Measurements from ENCODE around the gene LRRC49. TPM values are rescaled to one million over a fixed set of nuclear protein-coding genes. Genes with fewer than 3 reads are reported as not detected.

LRRC49 gene
- total RNA-seq, 1 experiment from 2014 or later = 8.3 TPM

- H3K4me2 ChIP-seq (ENCODE audit: insufficient read depth, insufficient read length, low read length) = no peak overlapping the region
- no peak overlapping the region for H3T11ph ChIP-seq (ENCODE audit: low read length)
- H3K9me3 Mint-ChIP-seq = peaks cover 17 to 20% of the 10 kb centered on the region in 2 experiments
- H3K18ac ChIP-seq (ENCODE audit: insufficient read length, low read depth, low read length) = no peak overlapping the region
- no peak overlapping the region for H4K5ac ChIP-seq (ENCODE audit: insufficient read length, low read depth, low read length)
- H4K91ac ChIP-seq (ENCODE audit: insufficient read length, low read depth, low read length) = no peak overlapping the region
- H3K4me3 Mint-ChIP-seq = no peak overlapping the region
- H3K27me3 ChIP-seq (ENCODE audit: insufficient read depth, low read length) = no peaks in the 10 kb centered on the region
- no peak overlapping the region for H4K8ac ChIP-seq (replicated peaks; ENCODE audit: insufficient read length, low read depth, low read length)
- TF ChIP-seq, protein P1, sequence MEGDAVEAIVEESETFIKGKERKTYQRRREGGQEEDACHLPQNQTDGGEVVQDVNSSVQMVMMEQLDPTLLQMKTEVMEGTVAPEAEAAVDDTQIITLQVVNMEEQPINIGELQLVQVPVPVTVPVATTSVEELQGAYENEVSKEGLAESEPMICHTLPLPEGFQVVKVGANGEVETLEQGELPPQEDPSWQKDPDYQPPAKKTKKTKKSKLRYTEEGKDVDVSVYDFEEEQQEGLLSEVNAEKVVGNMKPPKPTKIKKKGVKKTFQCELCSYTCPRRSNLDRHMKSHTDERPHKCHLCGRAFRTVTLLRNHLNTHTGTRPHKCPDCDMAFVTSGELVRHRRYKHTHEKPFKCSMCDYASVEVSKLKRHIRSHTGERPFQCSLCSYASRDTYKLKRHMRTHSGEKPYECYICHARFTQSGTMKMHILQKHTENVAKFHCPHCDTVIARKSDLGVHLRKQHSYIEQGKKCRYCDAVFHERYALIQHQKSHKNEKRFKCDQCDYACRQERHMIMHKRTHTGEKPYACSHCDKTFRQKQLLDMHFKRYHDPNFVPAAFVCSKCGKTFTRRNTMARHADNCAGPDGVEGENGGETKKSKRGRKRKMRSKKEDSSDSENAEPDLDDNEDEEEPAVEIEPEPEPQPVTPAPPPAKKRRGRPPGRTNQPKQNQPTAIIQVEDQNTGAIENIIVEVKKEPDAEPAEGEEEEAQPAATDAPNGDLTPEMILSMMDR (conservative IDR thresholded peaks at IDR 0.05) = peak; percentile 50; the same call in 2 of the 3 replicates
- no peaks in the 10 kb centered on the region for H3K79me2 ChIP-seq (ENCODE audit: insufficient read depth, low read length)
- H2AFZ ChIP-seq (ENCODE audit: low read length) = no peak overlapping the region
- H2AK5ac ChIP-seq (ENCODE audit: insufficient read length, low read length) = no peak overlapping the region
- H3K4me1 Mint-ChIP-seq = no peaks in the 10 kb centered on the region
- H3K4ac ChIP-seq (ENCODE audit: low read depth, low read length) = no peak overlapping the region
- peaks cover 1% of the 10 kb centered on the region; the same call in 1 of the 2 replicates for H3K27me3 Mint-ChIP-seq (ENCODE audit: low read depth)
- WGBS (ENCODE audit: extremely low coverage, insufficient read length, low lambda C conversion rate) = no CpG with 5 or more reads among the region's 7 CpGs
- no peak overlapping the region for H3K14ac ChIP-seq (ENCODE audit: insufficient read depth, low read length)
- no peak for DNase-seq
- no peaks in the 10 kb centered on the region for H3K9me3 ChIP-seq (ENCODE audit: control insufficient read depth, low read depth, low read length)
- no peak overlapping the region for H2BK20ac ChIP-seq (ENCODE audit: low read depth, low read length, poor library complexity, severe bottlenecking)
- no peak overlapping the region for H2BK120ac ChIP-seq (ENCODE audit: low read depth, low read length, poor library complexity, severe bottlenecking)
- no peak overlapping the region for H2BK15ac ChIP-seq (ENCODE audit: low read depth, low read length)
- H2BK12ac ChIP-seq (ENCODE audit: insufficient read length, low read depth, low read length) = no peak overlapping the region
- H3K23ac ChIP-seq (ENCODE audit: insufficient read length, low read depth, low read length) = no peak overlapping the region
- H2BK5ac ChIP-seq (ENCODE audit: insufficient read length, low read length) = no peak overlapping the region
- H3K36me3 Mint-ChIP-seq (ENCODE audit: insufficient read depth in 1 of 3, low read depth in 3 of 3) = peaks cover 2 to 16% (median 12%) of the 10 kb centered on the region in 3 experiments; a peak in 5 of 7 replicates
- no peak overlapping the region for H3K27ac ChIP-seq (ENCODE audit: insufficient read length, low read depth, low read length)
- H4K20me1 ChIP-seq (ENCODE audit: control insufficient read depth, insufficient read depth, insufficient read length) = no peaks in the 10 kb centered on the region
- H3K4me1 ChIP-seq (ENCODE audit: insufficient read depth, low read length) = no peaks in the 10 kb centered on the region
- H3K27ac Mint-ChIP-seq = no peak overlapping the region
- H3K56ac ChIP-seq (ENCODE audit: insufficient read length, low read depth, low read length) = no peak overlapping the region
- no peaks in the 10 kb centered on the region for H3K79me1 ChIP-seq (ENCODE audit: insufficient read depth, low read depth, low read length, poor library complexity, severe bottlenecking)
- no peaks in the 10 kb centered on the region for H3K23me2 ChIP-seq (ENCODE audit: insufficient read length, low read depth, low read length, poor library complexity, severe bottlenecking)
- H3K9ac ChIP-seq (ENCODE audit: extremely low read depth, insufficient read length, low read length) = no peak overlapping the region
Measured at GRCh38 chr15:70875001-70875782, 17.4 kb upstream of the LRRC49 start.
